ENCODE data around the gene E2F8. TPM values are rescaled to one million over a fixed set of nuclear protein-coding genes. Genes with fewer than 3 reads are reported as not detected.

E2F8 gene
- total RNA-seq, 1 experiment from 2014 or later, result 10.7 TPM

DNA sequence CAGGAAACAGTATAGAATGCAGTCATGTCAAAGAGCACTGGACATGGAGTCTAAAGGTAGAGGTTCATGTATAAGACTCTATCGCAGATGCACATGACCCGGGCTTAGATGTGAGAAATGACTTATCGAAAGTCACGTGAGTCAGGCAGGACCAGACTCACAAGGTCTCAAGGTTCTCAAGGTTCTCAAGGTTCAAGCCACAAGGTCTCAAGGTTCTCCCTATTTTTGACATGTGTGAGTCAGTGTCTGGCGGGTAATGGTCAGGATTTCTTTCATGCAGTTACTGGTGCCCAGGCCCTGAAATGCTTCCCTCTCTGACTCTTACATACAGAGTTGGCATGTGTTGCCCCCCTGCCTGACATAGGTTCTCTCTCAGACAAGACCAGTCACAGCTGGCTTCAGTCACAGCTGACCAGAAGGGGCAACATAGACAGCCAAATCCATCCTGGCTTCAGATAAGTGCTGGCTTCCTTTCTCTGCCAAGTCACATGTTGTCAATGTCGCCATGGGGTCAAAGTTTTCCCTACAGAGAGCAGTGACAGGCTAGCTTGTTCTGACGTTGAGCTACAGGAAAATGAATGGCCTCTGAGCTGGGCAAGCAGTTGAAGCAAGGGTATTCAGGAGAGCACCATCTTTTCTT, 49.1 kb downstream of the E2F8 start:
- CTCF ChIA-PET, result interaction anchor here (1.8 kb wide), 1 partner anchor 115 kb away, joined by 5 read pairs; no protein-coding TSS in a partner anchor
- POLR2A ChIA-PET, result no interaction called here
- Mint-ChIP-seq H3K27me3 (ENCODE audit: low read depth) (no peaks in the 10 kb centered on the region), H3K27ac (no peak overlapping the region), H3K4me3 (no peak overlapping the region), H3K4me1 (no peaks in the 10 kb centered on the region), H3K36me3 (no peaks in the 10 kb centered on the region), H3K9me3 (no peaks in the 10 kb centered on the region)
- no peak for ATAC-seq
- TF ChIP-seq RORB (CRISPR knock-in tag; IDR thresholded peaks at IDR 0.05), result no peak
- TF ChIP-seq ZNF423 (CRISPR knock-in tag; IDR thresholded peaks at IDR 0.05), result no peak
- no peak for DNase-seq (ENCODE audit: low spot score)

DNA sequence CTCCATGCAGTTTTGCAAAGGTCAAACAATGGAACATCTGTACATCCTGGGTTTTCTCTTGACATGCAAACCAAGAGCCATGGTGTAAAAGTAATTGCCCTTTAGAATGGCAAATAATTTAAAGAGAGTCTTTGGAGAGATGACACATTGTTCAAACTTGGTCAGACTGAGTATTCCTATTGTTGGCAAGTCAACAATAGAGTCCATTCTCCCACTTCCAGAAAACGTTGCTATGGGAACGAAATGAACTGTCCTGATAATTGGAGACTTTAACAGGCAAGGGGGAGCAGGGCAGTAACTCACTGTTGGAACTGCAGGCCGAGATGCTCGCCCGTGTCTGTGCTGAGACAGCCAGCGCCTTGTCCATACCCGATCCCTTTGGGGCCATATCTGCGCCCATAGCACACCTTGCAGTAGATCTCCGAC, 52.9 kb downstream of the E2F8 start:
- Mint-ChIP-seq H3K36me3 (no peaks in the 10 kb centered on the region), H3K9me3 (no peaks in the 10 kb centered on the region), H3K27ac (no peak overlapping the region), H3K4me1 (no peaks in the 10 kb centered on the region), H3K27me3 (ENCODE audit: low read depth) (no peaks in the 10 kb centered on the region), H3K4me3 (no peak overlapping the region)
- POLR2A ChIA-PET, result no interaction called here
- CTCF ChIA-PET, result no interaction called here
- ATAC-seq (no peak), DNase-seq (ENCODE audit: low spot score) (no peak)
- TF ChIP-seq, protein P1, sequence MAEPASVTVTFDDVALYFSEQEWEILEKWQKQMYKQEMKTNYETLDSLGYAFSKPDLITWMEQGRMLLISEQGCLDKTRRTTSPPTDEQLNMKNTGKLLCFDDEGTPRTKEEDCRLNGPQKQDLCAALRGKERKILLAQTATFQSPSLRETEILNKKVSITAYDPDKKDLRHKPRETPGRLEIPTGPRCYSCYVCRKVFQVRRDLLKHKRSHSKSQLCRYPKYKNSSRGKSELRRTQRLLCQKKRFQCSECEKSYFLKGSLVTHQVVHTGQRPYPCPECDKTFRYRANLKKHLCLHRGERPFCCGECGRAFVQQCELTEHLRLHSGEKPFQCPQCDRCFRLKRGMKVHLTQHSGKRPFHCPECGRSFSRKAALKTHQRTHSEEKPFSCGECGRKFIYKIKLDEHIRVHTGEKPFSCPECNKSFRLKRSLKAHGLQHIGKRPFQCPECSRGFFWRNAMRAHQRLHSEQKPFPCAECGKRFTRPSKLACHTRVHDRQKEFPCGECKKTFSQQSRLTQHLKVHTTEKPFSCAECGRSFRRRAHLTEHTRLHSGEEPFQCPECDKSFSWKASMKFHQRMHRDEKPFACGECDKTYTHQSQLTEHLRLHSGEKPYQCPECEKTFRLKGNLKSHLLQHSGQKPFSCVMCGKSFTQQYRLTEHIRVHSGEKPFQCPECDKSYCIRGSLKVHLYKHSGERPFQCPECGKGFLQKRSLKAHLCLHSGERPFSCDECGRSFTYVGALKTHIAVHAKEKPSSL (CRISPR knock-in tag; conservative IDR thresholded peaks at IDR 0.05), result no peak
- TF ChIP-seq, protein P2, sequence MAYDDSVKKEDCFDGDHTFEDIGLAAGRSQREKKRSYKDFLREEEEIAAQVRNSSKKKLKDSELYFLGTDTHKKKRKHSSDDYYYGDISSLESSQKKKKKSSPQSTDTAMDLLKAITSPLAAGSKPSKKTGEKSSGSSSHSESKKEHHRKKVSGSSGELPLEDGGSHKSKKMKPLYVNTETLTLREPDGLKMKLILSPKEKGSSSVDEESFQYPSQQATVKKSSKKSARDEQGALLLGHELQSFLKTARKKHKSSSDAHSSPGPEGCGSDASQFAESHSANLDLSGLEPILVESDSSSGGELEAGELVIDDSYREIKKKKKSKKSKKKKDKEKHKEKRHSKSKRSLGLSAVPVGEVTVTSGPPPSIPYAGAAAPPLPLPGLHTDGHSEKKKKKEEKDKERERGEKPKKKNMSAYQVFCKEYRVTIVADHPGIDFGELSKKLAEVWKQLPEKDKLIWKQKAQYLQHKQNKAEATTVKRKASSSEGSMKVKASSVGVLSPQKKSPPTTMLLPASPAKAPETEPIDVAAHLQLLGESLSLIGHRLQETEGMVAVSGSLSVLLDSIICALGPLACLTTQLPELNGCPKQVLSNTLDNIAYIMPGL (CRISPR knock-in tag; IDR thresholded peaks at IDR 0.05), result no peak
- TF ChIP-seq SOX15 (CRISPR knock-in tag; IDR thresholded peaks at IDR 0.05) (no peak), ZNF671 (CRISPR knock-in tag; IDR thresholded peaks at IDR 0.05) (no peak), SP1 (CRISPR knock-in tag; conservative IDR thresholded peaks at IDR 0.05) (no peak), FOXK1 (CRISPR knock-in tag; IDR thresholded peaks at IDR 0.05) (no peak), CBFB (CRISPR knock-in tag; IDR thresholded peaks at IDR 0.05; ENCODE audit: low read depth) (no peak), MYBL2 (CRISPR knock-in tag; IDR thresholded peaks at IDR 0.05) (no peak), NR1H2 (CRISPR knock-in tag; IDR thresholded peaks at IDR 0.05) (no peak), OVOL2 (CRISPR knock-in tag; IDR thresholded peaks at IDR 0.05; ENCODE audit: borderline replicate concordance) (no peak), GRHL2 (CRISPR knock-in tag; IDR thresholded peaks at IDR 0.05; ENCODE audit: insufficient replicate concordance, severe bottlenecking) (no peak), ZNF423 (CRISPR knock-in tag; IDR thresholded peaks at IDR 0.05) (no peak), TEAD4 (CRISPR knock-in tag; IDR thresholded peaks at IDR 0.05) (no peak), JUN (CRISPR knock-in tag; IDR thresholded peaks at IDR 0.05) (no peak), TP53 (CRISPR knock-in tag; IDR thresholded peaks at IDR 0.05) (no peak), ZNF416 (CRISPR knock-in tag; IDR thresholded peaks at IDR 0.05) (no peak)
- TF ChIP-seq, protein P3, sequence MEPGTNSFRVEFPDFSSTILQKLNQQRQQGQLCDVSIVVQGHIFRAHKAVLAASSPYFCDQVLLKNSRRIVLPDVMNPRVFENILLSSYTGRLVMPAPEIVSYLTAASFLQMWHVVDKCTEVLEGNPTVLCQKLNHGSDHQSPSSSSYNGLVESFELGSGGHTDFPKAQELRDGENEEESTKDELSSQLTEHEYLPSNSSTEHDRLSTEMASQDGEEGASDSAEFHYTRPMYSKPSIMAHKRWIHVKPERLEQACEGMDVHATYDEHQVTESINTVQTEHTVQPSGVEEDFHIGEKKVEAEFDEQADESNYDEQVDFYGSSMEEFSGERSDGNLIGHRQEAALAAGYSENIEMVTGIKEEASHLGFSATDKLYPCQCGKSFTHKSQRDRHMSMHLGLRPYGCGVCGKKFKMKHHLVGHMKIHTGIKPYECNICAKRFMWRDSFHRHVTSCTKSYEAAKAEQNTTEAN (CRISPR knock-in tag; IDR thresholded peaks at IDR 0.05), result no peak
- TF ChIP-seq, protein P4, sequence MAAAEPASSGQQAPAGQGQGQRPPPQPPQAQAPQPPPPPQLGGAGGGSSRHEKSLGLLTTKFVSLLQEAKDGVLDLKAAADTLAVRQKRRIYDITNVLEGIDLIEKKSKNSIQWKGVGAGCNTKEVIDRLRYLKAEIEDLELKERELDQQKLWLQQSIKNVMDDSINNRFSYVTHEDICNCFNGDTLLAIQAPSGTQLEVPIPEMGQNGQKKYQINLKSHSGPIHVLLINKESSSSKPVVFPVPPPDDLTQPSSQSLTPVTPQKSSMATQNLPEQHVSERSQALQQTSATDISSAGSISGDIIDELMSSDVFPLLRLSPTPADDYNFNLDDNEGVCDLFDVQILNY (CRISPR knock-in tag; IDR thresholded peaks at IDR 0.05), result no peak
- TF ChIP-seq, protein P5, sequence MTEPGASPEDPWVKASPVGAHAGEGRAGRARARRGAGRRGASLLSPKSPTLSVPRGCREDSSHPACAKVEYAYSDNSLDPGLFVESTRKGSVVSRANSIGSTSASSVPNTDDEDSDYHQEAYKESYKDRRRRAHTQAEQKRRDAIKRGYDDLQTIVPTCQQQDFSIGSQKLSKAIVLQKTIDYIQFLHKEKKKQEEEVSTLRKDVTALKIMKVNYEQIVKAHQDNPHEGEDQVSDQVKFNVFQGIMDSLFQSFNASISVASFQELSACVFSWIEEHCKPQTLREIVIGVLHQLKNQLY (CRISPR knock-in tag; IDR thresholded peaks at IDR 0.05), result no peak
- TF ChIP-seq, protein P6, sequence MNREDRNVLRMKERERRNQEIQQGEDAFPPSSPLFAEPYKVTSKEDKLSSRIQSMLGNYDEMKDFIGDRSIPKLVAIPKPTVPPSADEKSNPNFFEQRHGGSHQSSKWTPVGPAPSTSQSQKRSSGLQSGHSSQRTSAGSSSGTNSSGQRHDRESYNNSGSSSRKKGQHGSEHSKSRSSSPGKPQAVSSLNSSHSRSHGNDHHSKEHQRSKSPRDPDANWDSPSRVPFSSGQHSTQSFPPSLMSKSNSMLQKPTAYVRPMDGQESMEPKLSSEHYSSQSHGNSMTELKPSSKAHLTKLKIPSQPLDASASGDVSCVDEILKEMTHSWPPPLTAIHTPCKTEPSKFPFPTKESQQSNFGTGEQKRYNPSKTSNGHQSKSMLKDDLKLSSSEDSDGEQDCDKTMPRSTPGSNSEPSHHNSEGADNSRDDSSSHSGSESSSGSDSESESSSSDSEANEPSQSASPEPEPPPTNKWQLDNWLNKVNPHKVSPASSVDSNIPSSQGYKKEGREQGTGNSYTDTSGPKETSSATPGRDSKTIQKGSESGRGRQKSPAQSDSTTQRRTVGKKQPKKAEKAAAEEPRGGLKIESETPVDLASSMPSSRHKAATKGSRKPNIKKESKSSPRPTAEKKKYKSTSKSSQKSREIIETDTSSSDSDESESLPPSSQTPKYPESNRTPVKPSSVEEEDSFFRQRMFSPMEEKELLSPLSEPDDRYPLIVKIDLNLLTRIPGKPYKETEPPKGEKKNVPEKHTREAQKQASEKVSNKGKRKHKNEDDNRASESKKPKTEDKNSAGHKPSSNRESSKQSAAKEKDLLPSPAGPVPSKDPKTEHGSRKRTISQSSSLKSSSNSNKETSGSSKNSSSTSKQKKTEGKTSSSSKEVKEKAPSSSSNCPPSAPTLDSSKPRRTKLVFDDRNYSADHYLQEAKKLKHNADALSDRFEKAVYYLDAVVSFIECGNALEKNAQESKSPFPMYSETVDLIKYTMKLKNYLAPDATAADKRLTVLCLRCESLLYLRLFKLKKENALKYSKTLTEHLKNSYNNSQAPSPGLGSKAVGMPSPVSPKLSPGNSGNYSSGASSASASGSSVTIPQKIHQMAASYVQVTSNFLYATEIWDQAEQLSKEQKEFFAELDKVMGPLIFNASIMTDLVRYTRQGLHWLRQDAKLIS (CRISPR knock-in tag; IDR thresholded peaks at IDR 0.05; ENCODE audit: borderline replicate concordance), result no peak
